ENCODE measurements around the gene OGFR.

The OGFR gene

DNA sequence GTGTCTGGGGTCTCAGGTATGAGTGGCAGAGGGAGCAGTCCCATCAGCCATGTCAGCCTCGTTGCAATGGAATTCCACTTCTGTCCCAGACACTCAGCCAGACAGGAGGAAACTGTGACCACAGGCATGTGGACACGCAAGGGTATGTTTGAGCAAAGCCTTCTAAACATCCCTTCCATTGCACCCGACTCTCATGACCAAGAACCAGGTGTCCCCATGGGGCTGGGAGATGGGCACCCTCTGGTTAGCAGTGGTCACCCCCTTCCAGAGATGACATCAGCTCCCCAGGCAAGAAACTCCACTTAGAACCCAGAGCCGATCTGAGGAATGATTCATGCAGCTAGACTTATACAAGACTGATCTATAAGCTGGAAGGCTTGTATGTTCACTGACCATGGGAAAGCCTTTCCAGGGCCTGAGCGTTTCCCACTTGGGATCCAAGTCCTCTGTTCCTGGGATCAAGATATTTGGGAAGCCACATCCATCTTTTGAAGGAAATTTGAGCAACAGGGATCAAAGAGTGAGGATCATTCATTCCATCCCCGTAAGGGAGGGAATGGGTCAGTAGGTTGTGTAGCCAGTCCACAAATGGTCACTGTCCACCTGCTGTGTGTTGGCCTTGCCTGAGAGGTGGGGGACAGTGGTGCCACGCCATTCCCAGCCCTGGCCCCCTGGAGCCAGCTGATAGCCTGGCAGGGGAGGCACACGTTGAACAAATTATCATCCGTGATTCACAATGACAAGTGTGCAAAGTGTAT, 12.3 kb upstream of the OGFR start (continued):
- no peak for TF ChIP-seq BACH2 (CRISPR knock-in tag; IDR thresholded peaks at IDR 0.05; ENCODE audit: borderline replicate concordance)
- no peak for TF ChIP-seq TOX (CRISPR knock-in tag; IDR thresholded peaks at IDR 0.05; ENCODE audit: borderline replicate concordance)
- TF ChIP-seq OSR1 (CRISPR knock-in tag; IDR thresholded peaks at IDR 0.05): no peak

DNA sequence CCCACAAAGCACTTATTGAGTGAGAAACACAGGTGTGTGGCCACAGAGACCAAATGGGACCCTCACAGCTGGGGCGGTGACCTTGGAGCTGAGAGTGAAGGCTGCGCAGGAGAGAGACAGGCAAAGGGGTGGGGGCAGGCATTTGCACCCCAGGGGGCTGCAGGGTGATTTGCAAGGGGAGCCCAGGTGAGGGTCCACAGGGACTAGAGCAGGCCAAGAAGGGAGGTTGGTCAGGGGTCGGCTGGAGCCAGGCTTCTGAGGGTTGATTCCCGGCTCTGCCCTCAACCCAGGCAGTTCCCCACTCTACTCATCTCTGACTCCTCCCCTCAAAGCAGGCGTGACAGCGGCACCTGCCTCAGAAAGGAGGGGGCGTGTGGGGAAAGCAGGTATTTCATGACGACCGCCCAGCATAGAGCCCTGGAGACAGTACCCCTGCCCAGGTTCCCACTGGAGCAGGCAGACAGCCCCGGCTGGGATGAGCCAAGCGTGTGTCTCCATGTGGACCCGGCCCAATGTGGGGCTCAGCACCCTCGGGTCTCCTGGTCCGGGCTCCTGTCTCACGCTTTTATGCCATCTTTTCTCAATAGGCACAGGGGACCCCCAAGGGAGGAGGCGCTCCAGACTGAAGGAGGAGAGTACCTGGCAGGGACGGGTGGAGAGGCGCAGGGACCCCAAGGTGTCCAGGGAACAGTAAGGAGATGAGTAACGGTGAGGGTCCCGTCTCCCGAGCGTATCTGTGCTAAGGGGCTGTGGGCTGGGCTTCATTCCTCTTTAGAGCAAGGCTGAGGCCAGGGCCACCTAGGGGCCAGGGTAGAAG, 11.5 kb upstream of the OGFR start:
- no peak for TF ChIP-seq ZNF565 (CRISPR knock-in tag; conservative IDR thresholded peaks at IDR 0.05; ENCODE audit: low read depth)
- no peak for TF ChIP-seq TSHZ2 (CRISPR knock-in tag; IDR thresholded peaks at IDR 0.05)
- TF ChIP-seq OSR1 (CRISPR knock-in tag; IDR thresholded peaks at IDR 0.05): no peak
- TF ChIP-seq ZNF70 (CRISPR knock-in tag; IDR thresholded peaks at IDR 0.05): no peak
- no peak for TF ChIP-seq BACH2 (CRISPR knock-in tag; IDR thresholded peaks at IDR 0.05; ENCODE audit: borderline replicate concordance)
- no peak for TF ChIP-seq GLIS3 (CRISPR knock-in tag; IDR thresholded peaks at IDR 0.05)
- no peak for TF ChIP-seq ISL1 (CRISPR knock-in tag; IDR thresholded peaks at IDR 0.05)
- TF ChIP-seq ZC3H10 (CRISPR knock-in tag; IDR thresholded peaks at IDR 0.05): no peak
- no peak for TF ChIP-seq PPARA (CRISPR knock-in tag; IDR thresholded peaks at IDR 0.05; ENCODE audit: borderline replicate concordance)
- ATAC-seq: no peak

DNA sequence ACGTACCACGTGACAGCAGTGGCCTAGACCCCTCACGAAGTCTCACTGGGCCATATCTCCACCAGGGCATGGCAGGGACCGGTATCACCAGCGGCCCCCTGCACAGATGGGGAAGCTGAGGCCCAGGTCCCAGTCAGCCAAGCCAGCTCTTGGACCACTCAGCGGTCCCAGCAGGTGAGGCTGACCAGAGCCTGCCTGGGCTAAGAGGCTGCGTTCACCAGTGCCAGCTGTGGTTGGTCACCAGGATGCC, 11.0 kb upstream of the OGFR start:
- ATAC-seq: no peak
- TF ChIP-seq ESRRG (CRISPR knock-in tag; IDR thresholded peaks at IDR 0.05): no peak
- no peak for TF ChIP-seq ZFP3 (CRISPR knock-in tag; IDR thresholded peaks at IDR 0.05)
- TF ChIP-seq PPARA (CRISPR knock-in tag; IDR thresholded peaks at IDR 0.05; ENCODE audit: borderline replicate concordance): no peak
- no peak for TF ChIP-seq ARNTL (CRISPR knock-in tag; IDR thresholded peaks at IDR 0.05; ENCODE audit: borderline replicate concordance, low read depth)
- no peak for TF ChIP-seq GLIS3 (CRISPR knock-in tag; IDR thresholded peaks at IDR 0.05)
- TF ChIP-seq, protein P1, sequence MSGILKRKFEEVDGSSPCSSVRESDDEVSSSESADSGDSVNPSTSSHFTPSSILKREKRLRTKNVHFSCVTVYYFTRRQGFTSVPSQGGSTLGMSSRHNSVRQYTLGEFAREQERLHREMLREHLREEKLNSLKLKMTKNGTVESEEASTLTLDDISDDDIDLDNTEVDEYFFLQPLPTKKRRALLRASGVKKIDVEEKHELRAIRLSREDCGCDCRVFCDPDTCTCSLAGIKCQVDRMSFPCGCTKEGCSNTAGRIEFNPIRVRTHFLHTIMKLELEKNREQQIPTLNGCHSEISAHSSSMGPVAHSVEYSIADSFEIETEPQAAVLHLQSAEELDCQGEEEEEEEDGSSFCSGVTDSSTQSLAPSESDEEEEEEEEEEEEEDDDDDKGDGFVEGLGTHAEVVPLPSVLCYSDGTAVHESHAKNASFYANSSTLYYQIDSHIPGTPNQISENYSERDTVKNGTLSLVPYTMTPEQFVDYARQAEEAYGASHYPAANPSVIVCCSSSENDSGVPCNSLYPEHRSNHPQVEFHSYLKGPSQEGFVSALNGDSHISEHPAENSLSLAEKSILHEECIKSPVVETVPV (CRISPR knock-in tag; IDR thresholded peaks at IDR 0.05): no peak

DNA sequence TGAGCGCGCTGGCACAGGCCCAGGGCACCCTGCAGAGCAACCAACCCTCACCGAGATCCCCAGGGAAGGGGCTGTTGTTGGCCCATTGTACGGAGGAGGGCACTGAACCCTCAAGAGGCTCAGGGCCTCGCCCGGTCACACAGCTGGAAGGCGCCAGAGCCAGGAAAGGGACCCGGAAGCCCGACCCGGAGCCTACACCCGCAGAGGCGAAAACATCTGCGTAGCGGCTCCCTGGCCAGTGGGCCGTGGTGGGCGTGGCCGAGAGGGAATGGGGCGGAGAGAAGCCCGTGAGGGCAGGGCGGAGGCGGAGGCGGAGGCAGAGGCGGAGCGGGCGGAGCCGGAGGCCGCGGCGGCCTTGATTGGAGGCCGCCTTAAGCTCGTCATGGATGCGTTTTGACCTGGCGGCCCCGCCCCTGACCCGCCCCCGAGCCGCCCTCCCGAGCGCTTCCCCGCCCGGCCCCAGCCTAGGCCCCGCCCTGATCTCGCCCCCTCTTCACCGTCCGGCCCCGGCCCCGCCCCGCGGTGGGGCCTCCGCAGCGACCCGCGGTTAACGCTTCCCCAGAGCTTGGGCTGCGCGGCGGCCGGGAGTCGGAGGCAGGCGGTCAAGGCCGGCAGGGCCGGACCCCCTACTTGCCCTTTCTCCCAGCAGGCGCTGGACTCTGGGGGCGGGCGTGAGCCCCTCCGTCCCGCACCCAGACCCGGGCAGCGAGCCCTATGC, 10.5 kb upstream of the OGFR start:
- peak; percentile 86 for ATAC-seq
- TF ChIP-seq, protein P1 (CRISPR knock-in tag; IDR thresholded peaks at IDR 0.05): no peak
- no peak for TF ChIP-seq ZFP30 (CRISPR knock-in tag; IDR thresholded peaks at IDR 0.05)
- no peak for TF ChIP-seq OSR1 (CRISPR knock-in tag; IDR thresholded peaks at IDR 0.05)
- no peak for TF ChIP-seq ZNF565 (CRISPR knock-in tag; conservative IDR thresholded peaks at IDR 0.05; ENCODE audit: low read depth)
- TF ChIP-seq TCF4 (CRISPR knock-in tag; IDR thresholded peaks at IDR 0.05; ENCODE audit: borderline replicate concordance): peak; percentile 27; the same call in 1 of the 2 replicates

GRCh38 chr20:62795023-62795761, 9.4 kb upstream of the OGFR start:
- peak; percentile 42 for ATAC-seq
- TF ChIP-seq ZC3H10 (CRISPR knock-in tag; IDR thresholded peaks at IDR 0.05): no peak
- TF ChIP-seq, protein P2, sequence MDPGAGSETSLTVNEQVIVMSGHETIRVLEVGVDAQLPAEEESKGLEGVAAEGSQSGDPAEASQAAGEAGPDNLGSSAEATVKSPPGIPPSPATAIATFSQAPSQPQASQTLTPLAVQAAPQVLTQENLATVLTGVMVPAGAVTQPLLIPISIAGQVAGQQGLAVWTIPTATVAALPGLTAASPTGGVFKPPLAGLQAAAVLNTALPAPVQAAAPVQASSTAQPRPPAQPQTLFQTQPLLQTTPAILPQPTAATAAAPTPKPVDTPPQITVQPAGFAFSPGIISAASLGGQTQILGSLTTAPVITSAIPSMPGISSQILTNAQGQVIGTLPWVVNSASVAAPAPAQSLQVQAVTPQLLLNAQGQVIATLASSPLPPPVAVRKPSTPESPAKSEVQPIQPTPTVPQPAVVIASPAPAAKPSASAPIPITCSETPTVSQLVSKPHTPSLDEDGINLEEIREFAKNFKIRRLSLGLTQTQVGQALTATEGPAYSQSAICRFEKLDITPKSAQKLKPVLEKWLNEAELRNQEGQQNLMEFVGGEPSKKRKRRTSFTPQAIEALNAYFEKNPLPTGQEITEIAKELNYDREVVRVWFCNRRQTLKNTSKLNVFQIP (CRISPR knock-in tag; IDR thresholded peaks at IDR 0.05; ENCODE audit: borderline replicate concordance, low read depth): no peak
- no peak for TF ChIP-seq ISL1 (CRISPR knock-in tag; IDR thresholded peaks at IDR 0.05)
- TF ChIP-seq ESRRG (CRISPR knock-in tag; IDR thresholded peaks at IDR 0.05): no peak
- no peak for TF ChIP-seq ZNF565 (CRISPR knock-in tag; conservative IDR thresholded peaks at IDR 0.05; ENCODE audit: low read depth)
- TF ChIP-seq SNAI2 (CRISPR knock-in tag; IDR thresholded peaks at IDR 0.05): no peak
- TF ChIP-seq PPARA (CRISPR knock-in tag; IDR thresholded peaks at IDR 0.05; ENCODE audit: borderline replicate concordance): no peak
- no peak for TF ChIP-seq CSDC2 (CRISPR knock-in tag; IDR thresholded peaks at IDR 0.05)

Data from SK-N-SH treated with all-trans-retinoic acid at 6 μM for 48 hours (cell line).